Measurements from ENCODE around the gene CCDC141.

The CCDC141 gene

DNA sequence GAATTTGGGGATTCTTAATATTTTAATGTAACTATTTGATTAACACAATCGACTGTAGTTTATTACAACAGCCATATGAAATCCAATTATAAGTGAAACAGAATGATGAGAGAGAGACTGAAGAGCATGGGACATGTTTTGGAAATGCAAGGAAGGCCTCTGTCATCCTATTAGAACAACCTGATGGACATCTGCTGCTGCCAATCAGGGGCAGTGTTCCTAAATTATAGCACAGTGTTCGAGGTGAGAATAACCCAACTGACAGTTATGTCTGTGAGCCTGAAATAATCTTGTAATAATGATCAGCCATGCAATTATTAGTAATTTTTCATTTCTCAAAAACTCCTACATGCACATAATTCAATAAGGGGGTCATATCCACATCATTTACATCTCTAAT lies 73.6 kb downstream of the CCDC141 start:
- no peak for DNase-seq (ENCODE audit: low read depth in 2 of 2, low spot score in 1 of 2)

DNA sequence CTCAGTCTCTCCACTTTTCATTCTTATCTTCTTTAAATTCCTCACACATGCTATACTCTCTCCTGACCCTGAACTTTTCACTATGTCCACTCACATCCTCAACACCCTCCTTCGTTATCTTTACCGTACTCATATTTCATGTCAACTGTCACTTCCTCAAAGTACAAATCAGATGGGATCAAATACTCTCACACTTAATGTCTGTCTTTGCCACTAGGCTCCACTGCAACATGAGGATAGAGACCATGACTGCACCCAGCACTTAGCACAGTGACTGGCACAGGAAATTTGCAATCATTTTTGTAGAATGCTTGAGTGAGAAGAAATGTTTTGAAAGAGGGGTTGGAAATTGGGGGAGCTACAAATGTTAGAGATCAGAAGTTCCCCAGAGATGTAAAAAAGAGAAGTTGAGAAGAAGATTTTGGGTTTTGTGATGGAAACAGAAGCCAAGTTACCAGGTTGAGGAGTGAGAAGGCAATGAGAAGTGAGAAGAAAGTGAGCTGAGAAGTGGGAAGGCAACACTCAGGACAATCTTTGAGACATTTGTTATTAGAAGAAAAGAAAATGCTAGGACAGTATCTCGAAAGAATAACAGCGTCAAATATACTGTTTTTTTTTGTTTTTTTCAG lies 87.0 kb downstream of the CCDC141 start:
- DNase-seq (ENCODE audit: low read depth in 2 of 2, low spot score in 1 of 2) = no peak

DNA sequence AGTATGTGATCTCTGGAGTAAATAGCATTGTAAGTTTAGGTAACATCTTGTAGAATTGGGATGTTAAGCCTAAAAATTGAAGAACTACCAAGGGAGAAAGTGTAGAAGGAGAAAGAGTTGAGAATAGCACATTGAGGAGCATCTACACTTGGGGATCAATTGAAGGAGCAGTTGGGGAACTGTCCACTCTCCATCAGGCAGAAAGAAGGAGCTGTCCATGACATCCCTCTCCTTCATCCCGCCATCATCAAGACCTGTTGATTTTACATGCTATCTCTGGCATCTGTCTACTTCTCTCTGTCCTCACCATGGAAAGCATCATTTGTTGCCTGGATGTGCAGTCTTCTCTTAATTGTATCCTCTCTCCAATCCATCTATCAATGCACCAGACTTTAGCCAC lies 87.8 kb downstream of the CCDC141 start:
- DNase-seq (ENCODE audit: low read depth in 2 of 2, low spot score in 1 of 2) = no peak

DNA sequence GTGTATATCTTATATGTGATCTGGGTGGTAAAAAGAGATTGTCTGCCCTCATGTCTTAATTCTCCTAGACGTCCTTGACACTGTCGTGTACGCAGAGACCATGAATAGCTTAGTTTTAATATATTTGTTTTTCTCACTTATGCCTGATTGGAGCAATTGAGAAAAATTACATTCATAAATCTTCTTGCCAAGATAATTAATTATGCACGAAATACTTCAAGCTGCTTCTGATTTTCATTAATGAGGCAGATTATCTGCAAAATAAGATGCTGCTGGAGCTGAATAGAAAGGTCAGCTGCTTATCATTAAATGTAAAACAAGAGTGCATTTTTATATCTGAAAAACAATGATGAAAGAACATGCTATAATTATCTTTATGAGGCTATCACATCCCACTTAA lies 95.9 kb downstream of the CCDC141 start:
- DNase-seq (ENCODE audit: low read depth in 2 of 2, low spot score in 1 of 2) = no peak

DNA sequence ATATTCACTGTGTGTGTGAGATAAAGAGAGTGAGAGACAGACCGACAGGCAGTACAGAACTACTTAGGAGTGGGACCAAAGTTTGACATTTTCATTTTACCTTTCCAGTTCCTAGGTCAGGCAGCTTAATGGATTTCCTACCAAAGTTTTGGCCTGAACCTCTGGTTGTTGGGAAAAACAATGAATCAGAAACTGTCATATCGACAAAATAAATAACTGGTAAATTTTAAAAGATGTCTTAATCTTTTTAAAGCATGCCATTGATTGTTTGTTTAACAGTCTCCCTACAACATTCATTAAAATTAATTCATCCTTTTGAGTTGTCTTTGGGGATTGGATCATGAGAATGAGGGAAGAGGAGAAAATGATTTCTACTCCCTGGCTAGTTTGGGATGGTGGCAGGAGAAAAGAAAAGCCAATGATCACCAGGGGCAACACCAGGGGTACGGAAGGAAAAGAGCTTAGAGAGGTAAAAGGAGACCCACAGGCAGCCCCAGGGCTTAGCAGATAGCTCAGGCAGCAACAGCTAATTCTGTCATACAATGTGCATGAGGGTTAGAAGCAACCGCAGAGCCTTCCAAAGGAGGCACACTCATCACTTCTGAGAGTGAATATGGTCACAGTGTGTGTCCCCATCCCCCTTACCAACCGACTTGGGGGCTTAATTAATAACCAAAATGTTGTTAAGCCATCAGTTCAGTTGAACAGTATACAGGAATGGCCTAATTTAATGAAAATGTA lies 98.5 kb downstream of the CCDC141 start:
- no peak for DNase-seq (ENCODE audit: low read depth in 2 of 2, low spot score in 1 of 2)

DNA sequence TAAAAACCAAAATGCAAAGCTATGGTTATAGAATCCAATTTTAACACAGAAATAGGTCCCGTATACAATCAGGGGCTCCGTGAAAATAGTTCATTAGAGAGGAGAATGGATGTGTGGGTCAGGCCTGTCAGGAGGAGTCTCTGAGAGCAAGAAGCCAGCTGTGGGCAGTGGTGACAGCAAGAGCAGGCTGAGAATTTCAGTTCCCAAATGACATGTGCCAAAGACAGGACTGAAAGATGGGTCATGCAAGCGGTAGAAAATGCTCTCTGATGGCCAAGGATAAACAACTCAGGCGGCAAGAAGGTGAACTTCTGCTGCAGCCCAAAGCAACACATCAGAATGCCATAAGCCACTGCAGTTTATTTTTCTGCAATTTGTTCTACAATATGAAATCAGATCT lies 100.4 kb downstream of the CCDC141 start:
- no peak for DNase-seq (ENCODE audit: low read depth in 2 of 2, low spot score in 1 of 2)

DNA sequence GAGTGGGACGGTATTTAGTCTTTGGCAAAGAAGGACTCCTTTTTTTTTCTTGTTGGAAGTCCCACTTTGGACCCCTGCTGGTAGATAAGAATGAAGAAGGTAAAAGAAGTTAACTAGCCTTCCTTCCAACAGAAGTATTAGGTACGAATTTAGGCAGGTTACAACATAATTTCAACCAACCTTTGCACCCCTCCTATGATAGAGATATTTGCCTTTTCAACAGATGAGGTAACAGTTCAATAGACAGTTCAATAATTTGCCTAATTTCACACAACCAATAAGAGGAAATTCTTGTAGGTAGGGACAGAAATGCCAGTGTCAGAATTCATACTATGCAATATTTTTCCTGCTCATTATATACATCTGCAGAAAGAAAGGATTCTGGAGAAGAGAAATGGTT lies 100.8 kb downstream of the CCDC141 start:
- DNase-seq (ENCODE audit: low read depth in 2 of 2, low spot score in 1 of 2) = no peak

DNA sequence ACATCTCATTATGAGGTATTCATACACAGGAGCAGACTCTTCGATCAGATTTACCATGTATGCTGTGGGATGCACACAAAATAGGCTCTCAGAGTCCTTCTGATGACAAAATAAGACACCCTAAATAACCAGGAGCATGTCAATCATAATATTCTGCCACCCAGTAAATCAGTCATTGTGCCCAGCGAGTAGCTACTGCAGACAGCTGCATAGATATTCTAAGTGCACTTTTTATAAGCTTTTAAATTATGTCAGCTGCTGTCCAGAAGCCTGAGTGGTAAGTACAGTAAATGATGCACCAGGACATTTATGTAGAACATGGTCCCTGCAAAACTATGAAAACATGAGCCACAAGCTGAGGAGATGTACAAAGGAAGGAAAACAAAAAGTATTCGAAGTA lies 102.9 kb downstream of the CCDC141 start:
- no peak for DNase-seq (ENCODE audit: low read depth in 2 of 2, low spot score in 1 of 2)

DNA sequence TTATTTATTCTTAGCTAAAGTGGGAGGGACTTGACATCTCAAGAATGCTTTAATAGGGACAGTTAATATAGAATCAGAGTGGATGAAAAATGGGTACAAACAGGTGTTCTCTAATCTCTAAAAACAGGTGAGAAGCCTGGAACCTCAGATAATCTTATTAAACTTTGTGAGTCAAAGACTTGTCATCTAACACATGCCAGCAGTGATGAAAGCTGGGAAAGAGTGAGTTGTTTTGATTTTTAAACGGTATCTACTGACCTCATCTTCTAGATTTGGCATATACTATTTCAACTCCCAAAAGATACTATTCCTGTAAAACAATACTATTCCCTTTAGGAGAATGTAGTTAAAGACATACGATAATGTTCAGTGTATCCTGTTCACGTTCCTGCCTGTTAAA lies 103.4 kb downstream of the CCDC141 start:
- no peak for DNase-seq (ENCODE audit: low read depth in 2 of 2, low spot score in 1 of 2)

DNA sequence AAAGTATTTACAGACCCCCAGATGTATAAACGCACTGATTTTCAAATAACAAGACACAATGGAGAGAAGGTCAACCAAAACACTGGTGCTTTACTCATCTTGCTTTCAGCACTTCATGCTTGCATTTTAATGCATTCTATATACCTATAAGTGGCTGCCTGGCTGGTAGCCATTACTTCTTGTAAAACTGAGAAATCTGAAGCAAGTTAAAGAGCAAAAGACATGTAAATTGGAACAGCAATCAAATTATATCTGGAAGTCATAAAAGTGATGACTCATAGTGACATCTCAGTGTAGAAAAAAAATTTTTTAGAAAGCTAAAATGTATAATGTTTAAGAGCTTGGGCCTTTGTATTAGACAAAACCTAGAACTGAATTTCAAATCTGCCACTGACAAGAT lies 106.2 kb downstream of the CCDC141 start:
- DNase-seq (ENCODE audit: low read depth in 2 of 2, low spot score in 1 of 2) = no peak

DNA sequence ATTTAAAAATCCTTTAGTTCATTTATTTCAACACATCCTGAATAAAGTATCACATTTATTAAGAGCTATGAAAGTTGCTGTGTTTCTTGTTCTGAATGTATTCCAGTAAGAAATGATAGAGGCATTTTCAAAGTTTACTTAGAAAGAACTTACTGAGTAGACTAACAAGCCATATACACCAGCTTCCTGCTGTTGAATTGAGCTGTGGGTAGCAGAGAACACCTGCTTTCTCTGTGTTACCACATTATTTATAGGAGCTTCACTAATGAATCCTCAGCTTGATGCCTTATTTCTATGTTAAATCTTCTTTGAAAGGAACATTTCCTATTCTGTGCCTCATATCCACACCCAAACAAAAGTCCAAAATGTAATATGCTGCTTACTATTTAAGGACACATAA lies 115.4 kb downstream of the CCDC141 start:
- no peak for DNase-seq (ENCODE audit: low read depth in 2 of 2, low spot score in 1 of 2)

DNA sequence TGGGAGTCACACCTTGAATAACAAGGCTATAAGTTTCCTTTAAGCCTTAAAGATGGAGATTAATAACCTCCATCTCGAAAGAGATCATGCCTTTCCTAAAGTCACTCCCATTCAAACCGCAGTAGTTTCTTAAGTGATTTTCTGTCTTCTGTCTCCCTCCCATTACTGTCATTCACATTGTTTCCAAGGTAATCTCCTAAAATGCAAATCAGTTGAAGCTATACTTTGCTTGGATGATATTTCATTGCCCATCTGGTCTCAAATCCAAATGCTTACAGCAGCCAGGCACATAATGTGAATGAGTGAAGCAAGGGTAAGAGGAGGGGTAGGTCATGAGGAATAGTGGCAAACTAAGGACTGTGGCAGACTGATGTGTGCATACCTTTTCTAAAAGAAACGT lies 116.4 kb downstream of the CCDC141 start:
- DNase-seq (ENCODE audit: low read depth in 2 of 2, low spot score in 1 of 2) = no peak

DNA sequence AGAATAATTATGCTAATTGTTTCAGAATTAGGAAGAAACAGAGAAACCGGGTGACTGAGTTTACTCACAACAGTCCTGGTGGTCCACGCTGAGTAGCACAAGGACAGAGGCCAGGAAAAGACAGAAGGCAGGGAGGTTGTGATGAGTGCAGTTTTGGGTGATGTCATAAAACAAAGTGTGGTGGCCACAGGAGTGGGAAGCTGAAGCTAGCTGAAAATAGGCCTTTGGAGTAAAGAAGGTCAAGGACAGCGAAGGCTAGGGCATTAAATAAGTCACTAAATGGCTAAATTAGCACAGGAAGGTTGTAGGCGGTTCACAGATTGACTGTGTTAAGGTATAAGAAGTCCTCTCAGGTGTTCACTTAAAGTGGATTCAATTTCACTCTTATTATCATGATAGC lies 121.9 kb downstream of the CCDC141 start:
- DNase-seq (ENCODE audit: low read depth in 2 of 2, low spot score in 1 of 2) = no peak

DNA sequence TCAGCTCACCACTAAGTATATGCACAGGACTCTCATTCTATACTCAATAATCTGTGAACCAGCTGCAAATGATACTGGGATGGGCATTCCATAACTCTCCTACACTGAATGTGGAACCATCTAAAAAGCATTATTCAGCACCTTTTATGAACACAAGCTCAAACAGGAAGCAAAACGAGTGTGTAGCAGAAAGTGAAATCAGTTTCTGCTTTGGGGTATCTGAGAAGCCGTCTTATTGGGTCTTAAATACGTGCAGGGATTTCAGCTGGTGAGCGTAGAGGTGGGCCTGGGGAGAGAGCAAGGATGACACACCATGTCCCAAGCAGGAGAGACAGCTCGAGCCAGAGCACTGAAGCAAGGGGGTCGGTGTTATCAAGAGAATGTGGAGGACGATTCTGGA lies 122.8 kb downstream of the CCDC141 start:
- DNase-seq (ENCODE audit: low read depth in 2 of 2, low spot score in 1 of 2) = no peak

DNA sequence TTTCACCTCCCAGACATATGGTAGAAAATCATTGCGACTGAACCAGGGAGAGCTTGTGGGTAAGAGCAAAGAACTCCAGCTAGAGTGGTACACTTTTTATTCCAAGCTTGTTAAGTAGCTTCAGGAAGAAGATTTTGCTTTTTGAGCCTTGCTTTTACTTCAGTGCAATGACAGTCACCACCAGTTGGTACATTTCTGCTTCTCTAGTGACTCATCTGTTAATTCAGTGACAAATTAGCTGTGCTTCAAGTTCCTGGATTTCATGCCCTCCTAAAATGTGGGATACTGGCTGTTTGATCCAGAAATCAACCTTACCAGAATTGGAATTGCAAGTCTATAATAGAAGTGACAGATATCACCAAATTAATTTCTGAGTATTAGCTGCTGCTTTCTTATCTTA lies 125.1 kb downstream of the CCDC141 start:
- no peak for DNase-seq (ENCODE audit: low read depth in 2 of 2, low spot score in 1 of 2)

DNA sequence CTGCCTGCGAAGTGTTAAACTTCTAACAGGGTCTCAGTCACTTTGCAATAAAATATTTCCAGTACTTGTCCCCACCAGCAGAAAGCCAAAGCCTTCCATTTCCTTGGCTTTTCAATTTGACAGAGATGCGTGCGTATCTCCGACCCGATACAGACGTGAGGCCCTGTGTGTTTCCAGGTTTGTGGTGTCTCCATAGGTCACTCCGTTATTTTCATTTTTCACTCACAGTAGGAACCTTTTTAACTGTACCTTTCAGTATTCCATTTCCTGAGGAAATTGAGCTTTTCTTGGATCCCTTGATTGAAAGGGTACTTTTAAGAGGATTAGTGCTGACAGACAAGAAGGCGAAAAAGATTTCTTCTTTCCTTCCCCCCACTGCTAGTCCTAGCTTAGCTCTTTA lies 126.4 kb downstream of the CCDC141 start:
- DNase-seq (ENCODE audit: low read depth in 2 of 2, low spot score in 1 of 2) = no peak

DNA sequence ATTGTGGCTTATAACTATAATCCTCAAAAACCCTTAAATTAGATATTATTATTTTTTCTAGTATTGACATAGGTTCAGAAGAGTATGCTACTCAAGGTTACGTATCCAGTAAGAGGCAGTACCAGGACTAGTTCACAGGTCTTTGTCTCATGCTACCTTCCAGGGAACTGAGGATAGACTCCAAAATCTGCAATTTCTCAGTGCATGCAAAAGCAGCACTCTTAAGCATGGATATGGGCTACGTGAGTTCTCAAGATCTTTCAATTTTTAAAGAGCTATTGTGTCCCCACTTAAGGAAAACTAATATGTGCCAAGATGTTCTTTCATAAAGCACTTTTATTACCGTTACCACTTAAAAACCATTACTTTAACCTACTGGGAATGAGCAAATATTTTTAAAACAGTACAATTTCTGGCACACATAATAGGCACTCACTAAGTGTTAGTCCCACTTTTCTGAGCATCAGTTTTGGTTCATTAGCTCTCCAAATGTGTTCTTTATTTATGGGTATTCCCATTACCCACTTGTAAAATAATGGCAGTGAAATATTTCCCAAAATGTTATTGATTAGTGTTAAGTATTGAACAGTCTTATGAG lies 128.9 kb downstream of the CCDC141 start:
- no peak for DNase-seq (ENCODE audit: low read depth in 2 of 2, low spot score in 1 of 2)

DNA sequence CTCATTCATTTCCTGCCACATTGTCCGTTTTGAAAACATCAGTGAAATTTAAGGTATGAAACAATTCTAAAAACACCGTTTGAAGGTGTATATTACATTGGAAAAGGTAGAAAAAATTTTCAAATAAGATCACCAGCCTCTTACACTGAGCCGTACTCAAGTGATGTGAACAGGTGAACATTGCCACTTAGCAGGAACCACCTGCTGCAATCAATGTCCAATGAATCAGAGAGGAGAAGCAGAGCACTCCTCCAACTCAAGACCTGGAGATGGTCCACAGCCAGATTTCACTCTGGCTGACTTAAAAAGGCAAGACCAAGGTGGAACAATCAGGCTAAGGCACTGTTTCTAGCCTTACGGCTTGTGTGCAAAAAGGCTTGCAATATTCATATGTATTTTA lies 132.4 kb downstream of the CCDC141 start:
- no peak for DNase-seq (ENCODE audit: low read depth in 2 of 2, low spot score in 1 of 2)

DNA sequence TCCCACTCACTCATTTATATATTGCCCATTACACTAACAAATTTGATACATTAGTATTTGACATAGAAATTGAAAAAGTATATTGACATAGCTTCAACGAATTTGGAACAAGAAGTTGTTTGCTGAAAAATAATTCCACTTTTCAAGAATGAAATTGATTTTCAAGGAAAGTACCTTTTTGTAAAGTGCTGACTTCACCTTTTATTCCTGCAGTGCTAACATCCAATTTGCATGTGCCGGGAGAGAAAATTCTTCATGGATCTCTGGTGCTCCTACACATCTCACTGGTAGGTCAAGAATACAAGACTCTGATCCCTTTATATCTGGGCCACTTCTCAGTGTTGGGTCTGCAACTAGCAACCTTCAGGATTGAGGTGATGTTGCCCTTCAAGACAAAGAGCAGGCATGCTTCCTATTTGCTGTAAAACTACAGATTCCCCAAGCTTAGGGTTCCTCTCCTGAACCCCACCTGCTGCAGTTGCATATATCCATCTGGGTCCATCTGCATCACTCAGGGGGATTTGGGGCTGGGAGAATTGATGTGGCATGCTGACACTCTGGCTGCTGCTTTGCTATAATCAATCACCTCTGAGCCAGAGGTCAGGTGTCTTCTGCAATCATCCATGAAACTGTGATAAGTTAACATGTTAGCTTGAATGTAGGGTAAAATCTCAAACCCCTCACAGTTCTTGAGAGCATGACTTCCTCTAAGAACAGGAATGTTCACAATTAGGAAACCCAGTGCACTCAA lies 134.3 kb downstream of the CCDC141 start:
- DNase-seq (ENCODE audit: low read depth in 2 of 2, low spot score in 1 of 2) = no peak

DNA sequence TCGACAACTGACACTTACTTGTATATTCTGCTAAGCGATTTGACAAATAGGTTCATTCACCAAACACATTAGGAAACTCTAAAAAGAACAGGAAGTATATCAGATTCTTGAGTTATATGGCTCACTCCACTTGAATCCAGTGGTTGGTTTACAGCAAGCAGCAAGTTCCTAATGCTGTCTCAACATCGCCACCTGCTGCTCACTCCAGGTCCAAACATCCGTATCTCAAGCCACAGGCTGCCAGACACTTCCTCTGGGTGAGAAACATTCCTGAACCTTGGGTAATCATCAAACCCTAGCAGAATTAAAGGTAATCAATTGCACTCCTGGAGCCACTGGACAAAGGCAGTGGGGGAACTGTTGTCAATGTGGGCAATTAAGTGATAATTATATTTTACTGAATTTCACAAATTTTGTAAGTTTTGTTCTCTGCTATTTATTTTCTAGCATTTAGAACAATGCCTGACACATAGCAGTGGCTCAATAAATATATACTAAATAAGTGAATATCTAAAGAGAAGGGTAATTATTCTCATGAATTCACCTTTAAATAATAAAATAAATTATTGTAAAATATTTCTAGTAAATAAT lies 135.6 kb downstream of the CCDC141 start:
- DNase-seq (ENCODE audit: low read depth in 2 of 2, low spot score in 1 of 2) = peak; percentile 12 to 43

DNA sequence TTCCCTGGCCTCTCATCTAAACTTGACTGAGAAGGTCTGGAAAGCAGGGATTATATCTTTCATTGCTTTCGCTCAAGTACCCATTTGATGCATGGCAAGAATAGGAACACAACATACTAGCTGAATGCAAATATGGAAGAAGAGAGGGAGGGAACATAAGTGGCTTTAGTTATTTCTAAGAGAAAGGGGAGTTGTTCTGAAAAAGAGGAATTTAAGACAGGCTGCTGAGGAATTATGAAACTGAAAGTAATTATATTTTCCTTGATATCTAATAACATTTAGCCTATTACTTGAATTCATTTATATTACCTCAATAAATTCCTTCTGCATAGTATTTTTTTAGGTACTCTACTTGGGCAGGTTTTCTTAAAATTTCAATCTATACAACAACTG lies 136.9 kb downstream of the CCDC141 start:
- DNase-seq (ENCODE audit: low read depth in 2 of 2, low spot score in 1 of 2) = no peak
